Fibroblast of mammary gland (primary cell): Measurements from ENCODE around the gene CTNS.
A peak's percentile ranks its signal among the peaks of the same experiment; 100 is the strongest.

ENCODE experiments used
- DNase-seq: peaks from one replicate; pipeline ENCODE4 v3.0.0-alpha.2; 2010; ENCODE audit warnings: low read depth
- H3K4me3 ChIP-seq: 2 replicates; pipeline ENCODE4 v1.5.1; 2011; ENCODE audit warnings: low read depth, mild to moderate bottlenecking, low read length, moderate library complexity; ENCODE audit not compliant: control insufficient read depth
- CTCF ChIP-seq: conservative IDR thresholded peaks from 2 replicates; pipeline ENCODE4 v1.5.1; 2011; ENCODE audit warnings: low read depth, low read length, inconsistent platforms; ENCODE audit not compliant: control insufficient read depth, insufficient read depth

CTNS gene

DNA sequence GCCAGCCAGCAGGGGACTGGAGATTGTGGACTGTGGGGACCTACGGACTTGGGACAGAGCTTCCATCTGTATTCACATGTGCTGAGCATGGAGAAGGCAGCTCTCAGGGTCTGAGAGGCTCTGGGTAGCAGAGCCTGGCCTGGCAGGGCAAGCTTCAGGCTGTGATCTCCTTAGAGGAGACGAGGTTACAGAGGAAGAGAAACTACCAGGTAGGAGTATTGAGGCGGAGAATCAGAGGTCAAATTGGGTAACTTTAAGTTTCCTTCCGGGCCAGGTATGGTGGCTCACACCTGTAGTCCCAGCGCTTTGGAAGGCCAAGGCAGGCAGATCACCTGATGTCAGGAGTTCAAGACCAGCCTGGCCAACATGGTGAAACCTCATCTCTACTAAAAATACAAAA lies 8.8 kb downstream of the CTNS start:
- TF ChIP-seq CTCF, result no peak
- DNase-seq, result no peak

GRCh38 chr17:3647251-3647650 lies 10.7 kb downstream of the CTNS start:
- TF ChIP-seq CTCF, result no peak
- no peak overlapping the region for H3K4me3 ChIP-seq
- DNase-seq, result no peak

More for the DNA sequence above, 8.8 kb downstream of the CTNS start:
- H3K4me3 ChIP-seq, result no peak overlapping the region

GRCh38 chr17:3647769-3648555 lies 11.4 kb downstream of the CTNS start:
- DNase-seq, result peak; percentile 68
- H3K4me3 ChIP-seq, result no peak overlapping the region
- TF ChIP-seq CTCF, result peak; percentile 51

DNA sequence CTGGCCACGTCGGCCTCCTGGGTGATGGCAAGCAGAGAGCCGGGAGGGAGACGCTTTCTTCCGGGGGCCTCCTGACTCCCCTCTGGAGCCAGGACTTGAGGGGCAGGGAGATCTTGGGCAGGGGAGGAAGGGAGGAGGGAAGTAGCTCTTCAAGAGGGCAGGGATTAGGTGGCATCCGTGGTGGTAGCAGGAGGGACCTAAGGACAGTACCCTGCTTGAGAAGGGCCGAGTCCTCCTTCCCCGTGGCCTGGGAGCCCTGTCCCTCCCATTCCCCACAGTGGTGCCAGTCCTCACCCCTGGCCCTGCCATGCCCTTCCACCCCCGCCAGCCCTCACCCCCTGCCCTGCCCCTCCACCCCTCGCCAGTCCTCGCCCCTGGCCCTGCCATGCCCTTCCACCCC lies 19.2 kb downstream of the CTNS start:
- no peak for TF ChIP-seq CTCF
- DNase-seq, result no peak
- H3K4me3 ChIP-seq, result no peak overlapping the region

DNA sequence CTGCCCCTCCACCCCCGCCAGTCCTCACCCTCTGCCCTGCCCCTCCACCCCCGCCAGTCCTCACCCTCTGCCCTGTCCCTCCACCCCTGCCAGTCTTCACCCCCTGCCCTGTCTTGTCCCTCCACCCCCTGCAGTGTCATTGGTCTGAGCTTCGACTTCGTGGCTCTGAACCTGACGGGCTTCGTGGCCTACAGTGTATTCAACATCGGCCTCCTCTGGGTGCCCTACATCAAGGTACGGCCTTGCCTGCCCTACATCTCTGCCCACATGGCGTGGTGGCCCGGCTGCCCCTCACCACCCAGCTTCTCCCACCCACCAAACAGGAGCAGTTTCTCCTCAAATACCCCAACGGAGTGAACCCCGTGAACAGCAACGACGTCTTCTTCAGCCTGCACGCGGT lies 19.8 kb downstream of the CTNS start:
- DNase-seq, result no peak
- no peak for TF ChIP-seq CTCF
- no peak overlapping the region for H3K4me3 ChIP-seq

- H3K4me3 ChIP-seq, result no peak overlapping the region
- TF ChIP-seq CTCF, result no peak
- no peak for DNase-seq
Observed at GRCh38 chr17:3656755-3657587, 20.4 kb downstream of the CTNS start.
